GM23338 (cell line): Measurements from ENCODE around the gene PSPC1. TPM values are rescaled to one million over a fixed set of nuclear protein-coding genes. Genes with fewer than 3 reads are reported as not detected.

ENCODE experiments used
- ATAC-seq: fragments of 200-7000 bp; cut with Tn5 transposase; 3 replicates; pipeline ENCODE4 v1.9.1; 2020
- DNase-seq: peaks from one replicate; pipeline ENCODE4 v3.0.0-alpha.2; 2015; ENCODE audit warnings: low spot score
- H2AFZ ChIP-seq: fragments of 200-600 bp; sonication (generic); 2 replicates; pipeline ENCODE4 v1.8.0; 2016; ENCODE audit warnings: antibody characterized with exemption, mild to moderate bottlenecking, moderate library complexity
- H3F3A ChIP-seq: fragments of 200-600 bp; sonication (generic); replicated peaks from 2 replicates; pipeline ENCODE4 v1.8.0; 2017; ENCODE audit warnings: antibody characterized with exemption, mixed run types, low read depth
- H3K27ac ChIP-seq: fragments of 200-600 bp; sonication (generic); 2 replicates; pipeline ENCODE4 v1.6.1; 2016; ENCODE audit warnings: low read depth
- H3K27me3 ChIP-seq: fragments of 200-600 bp; sonication (generic); 2 replicates; pipeline ENCODE4 v1.8.0; 2016; ENCODE audit warnings: mild to moderate bottlenecking, mixed run types, moderate library complexity; ENCODE audit not compliant: insufficient read depth
- H3K36me3 ChIP-seq: fragments of 200-600 bp; sonication (generic); 2 replicates; pipeline ENCODE4 v1.8.0; 2016; ENCODE audit warnings: mild to moderate bottlenecking; ENCODE audit not compliant: insufficient read depth
- H3K4me1 ChIP-seq: fragments of 200-600 bp; sonication (generic); 2 replicates; pipeline ENCODE4 v1.8.0; 2016; ENCODE audit warnings: mild to moderate bottlenecking, moderate library complexity; ENCODE audit not compliant: insufficient read depth
- H3K4me2 ChIP-seq: fragments of 200-600 bp; sonication (generic); 2 replicates; pipeline ENCODE4 v1.7.1; 2017; ENCODE audit warnings: mixed run types
- H3K4me3 ChIP-seq: fragments of 200-600 bp; sonication (generic); 2 replicates; pipeline ENCODE4 v1.6.1; 2016; ENCODE audit warnings: mixed run types
- H3K79me2 ChIP-seq: fragments of 200-600 bp; sonication (generic); replicated peaks from 2 replicates; pipeline ENCODE4 v1.8.0; 2017; ENCODE audit warnings: mild to moderate bottlenecking; ENCODE audit not compliant: insufficient read depth
- H3K9me2 ChIP-seq: fragments of 200-600 bp; sonication (generic); 2 replicates; pipeline ENCODE4 v1.8.0; 2017; ENCODE audit not compliant: insufficient read depth
- H4K20me1 ChIP-seq: fragments of 200-600 bp; sonication (generic); replicated peaks from 2 replicates; pipeline ENCODE4 v1.8.0; 2017; ENCODE audit warnings: mild to moderate bottlenecking; ENCODE audit not compliant: insufficient read depth
- H3K27ac Mint-ChIP-seq: 2 replicates; pipeline ENCODE4 v1.8.0; 2020; ENCODE audit warnings: inconsistent platforms, mild to moderate bottlenecking, moderate library complexity, mixed read lengths
- H3K27me3 Mint-ChIP-seq: 3 replicates; pipeline ENCODE4 v1.8.0; 2022; ENCODE audit warnings: low read depth, mild to moderate bottlenecking, moderate library complexity, mixed read lengths, inconsistent platforms; ENCODE audit not compliant: insufficient read depth, poor library complexity
- H3K36me3 Mint-ChIP-seq: 3 replicates; pipeline ENCODE4 v1.8.0; 2021; ENCODE audit warnings: low read depth, mild to moderate bottlenecking, inconsistent platforms, moderate library complexity, mixed read lengths
- H3K4me1 Mint-ChIP-seq: 3 replicates; pipeline ENCODE4 v1.8.0; 2020; ENCODE audit warnings: mild to moderate bottlenecking, inconsistent platforms, mixed read lengths
- H3K4me3 Mint-ChIP-seq: 3 replicates; pipeline ENCODE4 v1.8.0; 2021; ENCODE audit warnings: moderate library complexity, mild to moderate bottlenecking, inconsistent platforms, mixed read lengths
- H3K9me3 Mint-ChIP-seq: 3 replicates; pipeline ENCODE4 v1.8.0; 2020; ENCODE audit warnings: moderate library complexity, mild to moderate bottlenecking, inconsistent platforms, mixed read lengths
- CREB1 ChIP-seq: fragments of 250-450 bp; sonication (Bioruptor Pico); IDR thresholded peaks from 2 replicates; pipeline ENCODE4 v1.5.0; 2020; ENCODE audit warnings: low read depth, mild to moderate bottlenecking, moderate library complexity
- CTCF ChIP-seq, 2 experiments: fragments of 200-600 bp in 1 of 2; sonication (generic) in 1 of 2; conservative IDR thresholded peaks; 2 replicates each; pipeline versions ENCODE4 v1.5.1 to v1.6.1; 2016 to 2017; ENCODE audit warnings: antibody characterized with exemption in 2 of 2, low read depth in 2 of 2, mild to moderate bottlenecking in 2 of 2, moderate library complexity in 1 of 2
- EZH2 ChIP-seq: fragments of 200-600 bp; sonication (generic); IDR thresholded peaks from one replicate; pipeline ENCODE4 v1.8.0; 2017; ENCODE audit warnings: antibody characterized with exemption, mild to moderate bottlenecking, low read depth; ENCODE audit not compliant: unreplicated experiment
- EZH2phosphoT487 ChIP-seq: fragments of 200-600 bp; sonication (generic); IDR thresholded peaks from one replicate; pipeline ENCODE4 v1.8.1; 2018; ENCODE audit warnings: antibody characterized with exemption; ENCODE audit not compliant: unreplicated experiment
- JUNB ChIP-seq: IDR thresholded peaks from one replicate; pipeline ENCODE4 v1.6.1; 2016; ENCODE audit warnings: antibody characterized with exemption; ENCODE audit not compliant: unreplicated experiment
- NANOG ChIP-seq: IDR thresholded peaks from 2 replicates; pipeline ENCODE4 v1.6.1; 2016; ENCODE audit warnings: antibody characterized with exemption, borderline replicate concordance
- REST ChIP-seq: IDR thresholded peaks from one replicate; pipeline ENCODE4 v1.6.1; 2018; ENCODE audit warnings: antibody characterized with exemption; ENCODE audit not compliant: unreplicated experiment
- STAT1 ChIP-seq: IDR thresholded peaks from one replicate; pipeline ENCODE4 v1.6.1; 2016; ENCODE audit warnings: antibody characterized with exemption; ENCODE audit not compliant: unreplicated experiment
- ZNF114 ChIP-seq: fragments of 250-450 bp; sonication (Bioruptor Pico); IDR thresholded peaks from 2 replicates; pipeline ENCODE4 v1.5.0; 2020; ENCODE audit warnings: mild to moderate bottlenecking, moderate library complexity
- ZNF331 ChIP-seq: fragments of 250-450 bp; sonication (Bioruptor Pico); IDR thresholded peaks from 2 replicates; pipeline ENCODE4 v1.5.0; 2020; ENCODE audit warnings: low read depth, mild to moderate bottlenecking, moderate library complexity
- polyA plus RNA-seq: library from polyadenylated mRNA; unstranded; fragments of >200 nt; fragmentation: Nextera tagmentation; extraction: Ambion mirVana; gene quantifications from 2 replicates; pipeline ENCODE4 v1.2.1, GENCODE V29; 2016
- total RNA-seq: library from RNA; depleted of rRNA; stranded (reverse); fragments of >200 nt; shearing (Covaris generic); gene quantifications from 2 replicates; pipeline ENCODE4 v1.2.3, GENCODE V29; 2014
- TF ChIP-seq, protein P1 (sequence below): IDR thresholded peaks from 2 replicates; pipeline ENCODE4 v1.6.1; 2016; ENCODE audit warnings: antibody characterized with exemption
- TF ChIP-seq, protein P2 (sequence below): fragments of 250-450 bp; sonication (Bioruptor Pico); IDR thresholded peaks from 2 replicates; pipeline ENCODE4 v1.5.0; 2020; ENCODE audit warnings: mild to moderate bottlenecking, moderate library complexity

Gene PSPC1
- total and polyA plus RNA-seq, 2 experiments from 2014 or later = 38.2 to 80.2 TPM

- no peak for TF ChIP-seq REST
- TF ChIP-seq EZH2phosphoT487 = no peak
- no peak for TF ChIP-seq ZNF114 (CRISPR knock-in tag)
- no peak for TF ChIP-seq JUNB
Observed at GRCh38 chr13:19737844-19738557, 44.7 kb downstream of the PSPC1 start (continued).

- Histone ChIP-seq H3K9me2 (no peaks in the 10 kb centered on the region), H3K4me1 (no peaks in the 10 kb centered on the region), H3K79me2 (peaks cover 92% of the 10 kb centered on the region), H3K4me3 (no peak overlapping the region), H2AFZ (no peak overlapping the region), H3F3A (no peaks in the 10 kb centered on the region), H3K27ac (no peak overlapping the region), H3K27me3 (no peaks in the 10 kb centered on the region), H3K36me3 (peaks cover 26% of the 10 kb centered on the region; the same call in 1 of the 2 replicates), H3K4me2 (no peak overlapping the region), H4K20me1 (peaks cover 16% of the 10 kb centered on the region)
- ATAC-seq (no peak), DNase-seq (no peak)
- no peaks in the 10 kb centered on the region; the same call in 2 of the 3 replicates for H3K4me1 Mint-ChIP-seq
- no peak overlapping the region for H3K27ac Mint-ChIP-seq
- H3K4me3 Mint-ChIP-seq = no peak overlapping the region
- no peaks in the 10 kb centered on the region for H3K9me3 Mint-ChIP-seq
- H3K36me3 Mint-ChIP-seq = peaks cover 63% of the 10 kb centered on the region
- H3K27me3 Mint-ChIP-seq = no peaks in the 10 kb centered on the region
- TF ChIP-seq EZH2phosphoT487 (no peak), NANOG (no peak), EZH2 (no peak), STAT1 (no peak), CREB1 (CRISPR knock-in tag) (no peak), CTCF (conservative IDR thresholded peaks at IDR 0.05; ENCODE audit: low read depth in 2 of 2) (no peak), JUNB (no peak), ZNF331 (CRISPR knock-in tag) (no peak)
- TF ChIP-seq, protein P1, sequence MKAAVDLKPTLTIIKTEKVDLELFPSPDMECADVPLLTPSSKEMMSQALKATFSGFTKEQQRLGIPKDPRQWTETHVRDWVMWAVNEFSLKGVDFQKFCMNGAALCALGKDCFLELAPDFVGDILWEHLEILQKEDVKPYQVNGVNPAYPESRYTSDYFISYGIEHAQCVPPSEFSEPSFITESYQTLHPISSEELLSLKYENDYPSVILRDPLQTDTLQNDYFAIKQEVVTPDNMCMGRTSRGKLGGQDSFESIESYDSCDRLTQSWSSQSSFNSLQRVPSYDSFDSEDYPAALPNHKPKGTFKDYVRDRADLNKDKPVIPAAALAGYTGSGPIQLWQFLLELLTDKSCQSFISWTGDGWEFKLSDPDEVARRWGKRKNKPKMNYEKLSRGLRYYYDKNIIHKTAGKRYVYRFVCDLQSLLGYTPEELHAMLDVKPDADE = no peak
- TF ChIP-seq, protein P2, sequence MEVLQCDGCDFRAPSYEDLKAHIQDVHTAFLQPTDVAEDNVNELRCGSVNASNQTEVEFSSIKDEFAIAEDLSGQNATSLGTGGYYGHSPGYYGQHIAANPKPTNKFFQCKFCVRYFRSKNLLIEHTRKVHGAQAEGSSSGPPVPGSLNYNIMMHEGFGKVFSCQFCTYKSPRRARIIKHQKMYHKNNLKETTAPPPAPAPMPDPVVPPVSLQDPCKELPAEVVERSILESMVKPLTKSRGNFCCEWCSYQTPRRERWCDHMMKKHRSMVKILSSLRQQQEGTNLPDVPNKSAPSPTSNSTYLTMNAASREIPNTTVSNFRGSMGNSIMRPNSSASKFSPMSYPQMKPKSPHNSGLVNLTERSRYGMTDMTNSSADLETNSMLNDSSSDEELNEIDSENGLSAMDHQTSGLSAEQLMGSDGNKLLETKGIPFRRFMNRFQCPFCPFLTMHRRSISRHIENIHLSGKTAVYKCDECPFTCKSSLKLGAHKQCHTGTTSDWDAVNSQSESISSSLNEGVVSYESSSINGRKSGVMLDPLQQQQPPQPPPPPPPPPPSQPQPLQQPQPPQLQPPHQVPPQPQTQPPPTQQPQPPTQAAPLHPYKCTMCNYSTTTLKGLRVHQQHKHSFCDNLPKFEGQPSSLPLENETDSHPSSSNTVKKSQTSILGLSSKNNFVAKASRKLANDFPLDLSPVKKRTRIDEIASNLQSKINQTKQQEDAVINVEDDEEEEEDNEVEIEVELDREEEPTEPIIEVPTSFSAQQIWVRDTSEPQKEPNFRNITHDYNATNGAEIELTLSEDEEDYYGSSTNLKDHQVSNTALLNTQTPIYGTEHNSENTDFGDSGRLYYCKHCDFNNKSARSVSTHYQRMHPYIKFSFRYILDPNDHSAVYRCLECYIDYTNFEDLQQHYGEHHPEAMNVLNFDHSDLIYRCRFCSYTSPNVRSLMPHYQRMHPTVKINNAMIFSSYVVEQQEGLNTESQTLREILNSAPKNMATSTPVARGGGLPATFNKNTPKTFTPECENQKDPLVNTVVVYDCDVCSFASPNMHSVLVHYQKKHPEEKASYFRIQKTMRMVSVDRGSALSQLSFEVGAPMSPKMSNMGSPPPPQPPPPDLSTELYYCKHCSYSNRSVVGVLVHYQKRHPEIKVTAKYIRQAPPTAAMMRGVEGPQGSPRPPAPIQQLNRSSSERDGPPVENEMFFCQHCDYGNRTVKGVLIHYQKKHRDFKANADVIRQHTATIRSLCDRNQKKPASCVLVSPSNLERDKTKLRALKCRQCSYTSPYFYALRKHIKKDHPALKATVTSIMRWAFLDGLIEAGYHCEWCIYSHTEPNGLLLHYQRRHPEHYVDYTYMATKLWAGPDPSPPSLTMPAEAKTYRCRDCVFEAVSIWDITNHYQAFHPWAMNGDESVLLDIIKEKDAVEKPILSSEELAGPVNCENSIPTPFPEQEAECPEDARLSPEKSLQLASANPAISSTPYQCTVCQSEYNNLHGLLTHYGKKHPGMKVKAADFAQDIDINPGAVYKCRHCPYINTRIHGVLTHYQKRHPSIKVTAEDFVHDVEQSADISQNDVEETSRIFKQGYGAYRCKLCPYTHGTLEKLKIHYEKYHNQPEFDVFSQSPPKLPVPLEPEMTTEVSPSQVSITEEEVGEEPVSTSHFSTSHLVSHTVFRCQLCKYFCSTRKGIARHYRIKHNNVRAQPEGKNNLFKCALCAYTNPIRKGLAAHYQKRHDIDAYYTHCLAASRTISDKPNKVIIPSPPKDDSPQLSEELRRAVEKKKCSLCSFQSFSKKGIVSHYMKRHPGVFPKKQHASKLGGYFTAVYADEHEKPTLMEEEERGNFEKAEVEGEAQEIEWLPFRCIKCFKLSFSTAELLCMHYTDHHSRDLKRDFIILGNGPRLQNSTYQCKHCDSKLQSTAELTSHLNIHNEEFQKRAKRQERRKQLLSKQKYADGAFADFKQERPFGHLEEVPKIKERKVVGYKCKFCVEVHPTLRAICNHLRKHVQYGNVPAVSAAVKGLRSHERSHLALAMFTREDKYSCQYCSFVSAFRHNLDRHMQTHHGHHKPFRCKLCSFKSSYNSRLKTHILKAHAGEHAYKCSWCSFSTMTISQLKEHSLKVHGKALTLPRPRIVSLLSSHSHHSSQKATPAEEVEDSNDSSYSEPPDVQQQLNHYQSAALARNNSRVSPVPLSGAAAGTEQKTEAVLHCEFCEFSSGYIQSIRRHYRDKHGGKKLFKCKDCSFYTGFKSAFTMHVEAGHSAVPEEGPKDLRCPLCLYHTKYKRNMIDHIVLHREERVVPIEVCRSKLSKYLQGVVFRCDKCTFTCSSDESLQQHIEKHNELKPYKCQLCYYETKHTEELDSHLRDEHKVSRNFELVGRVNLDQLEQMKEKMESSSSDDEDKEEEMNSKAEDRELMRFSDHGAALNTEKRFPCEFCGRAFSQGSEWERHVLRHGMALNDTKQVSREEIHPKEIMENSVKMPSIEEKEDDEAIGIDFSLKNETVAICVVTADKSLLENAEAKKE = no peak
Observed at GRCh38 chr13:19726611-19727010, 56.1 kb downstream of the PSPC1 start.
